GM21723 (cell line): ENCODE data around the gene ACSL3.
A peak's percentile ranks its signal among the peaks of the same experiment; 100 is the strongest.
"Not testable (repeated sequence)": the region's sequence is repeated elsewhere in the genome, so short reads cannot be mapped to it uniquely, and the experiment has no call there.

Experiments used
- ATAC-seq: cut with Tn5 transposase; IDR thresholded peaks from one replicate; pipeline ENCODE4 v1.9.1; 2021; ENCODE audit warnings: mild to moderate bottlenecking, moderate library complexity; ENCODE audit not compliant: unreplicated experiment

The ACSL3 gene

GRCh38 chr2:222860740-222861410 is at the start of gene ACSL3:
TSS of gene ACSL3 (plus strand) at chr2:222861036. CDS start at chr2:222908773, 47,737 bp downstream.
- ATAC-seq, result peak; percentile 98

GRCh38 chr2:222811828-222812227 is 49.0 kb upstream of the ACSL3 start:
- ATAC-seq, result no peak

- peak; percentile 90 for ATAC-seq
Observed at GRCh38 chr2:222813177-222813843, 47.5 kb upstream of the ACSL3 start.

GRCh38 chr2:222819722-222820333 is 41.0 kb upstream of the ACSL3 start:
- no peak for ATAC-seq

GRCh38 chr2:222823183-222823930 is 37.5 kb upstream of the ACSL3 start:
- ATAC-seq, result no peak

GRCh38 chr2:222825031-222825430 is 35.8 kb upstream of the ACSL3 start:
- no peak for ATAC-seq

- ATAC-seq, result no peak
Observed at GRCh38 chr2:222827417-222827816, 33.4 kb upstream of the ACSL3 start.

GRCh38 chr2:222828572-222828971 is 32.3 kb upstream of the ACSL3 start:
- ATAC-seq, result no peak

- ATAC-seq, result no peak
Observed at GRCh38 chr2:222830164-222830563, 30.7 kb upstream of the ACSL3 start.

- ATAC-seq, result no peak
Observed at GRCh38 chr2:222833410-222833809, 27.4 kb upstream of the ACSL3 start.

- ATAC-seq, result no peak
Observed at GRCh38 chr2:222835143-222835822, 25.6 kb upstream of the ACSL3 start.

- no peak for ATAC-seq
Observed at GRCh38 chr2:222835823-222836151, 25.0 kb upstream of the ACSL3 start.

GRCh38 chr2:222837643-222838056 is 23.2 kb upstream of the ACSL3 start:
- ATAC-seq, result no peak

GRCh38 chr2:222840060-222840802 is 20.6 kb upstream of the ACSL3 start:
- no peak for ATAC-seq

GRCh38 chr2:222842491-222843174 is 18.2 kb upstream of the ACSL3 start:
- no peak for ATAC-seq

GRCh38 chr2:222844323-222844722 is 16.5 kb upstream of the ACSL3 start:
- ATAC-seq, result no peak

GRCh38 chr2:222845314-222845713 is 15.5 kb upstream of the ACSL3 start:
- not testable (repeated sequence) for ATAC-seq

- no peak for ATAC-seq
Observed at GRCh38 chr2:222846003-222846402, 14.8 kb upstream of the ACSL3 start.

GRCh38 chr2:222848031-222848430 is 12.8 kb upstream of the ACSL3 start:
- ATAC-seq, result not testable (repeated sequence)

GRCh38 chr2:222848862-222849261 is 12.0 kb upstream of the ACSL3 start:
- ATAC-seq, result no peak
